ENCODE data around the gene PACC1.

Gene PACC1

DNA sequence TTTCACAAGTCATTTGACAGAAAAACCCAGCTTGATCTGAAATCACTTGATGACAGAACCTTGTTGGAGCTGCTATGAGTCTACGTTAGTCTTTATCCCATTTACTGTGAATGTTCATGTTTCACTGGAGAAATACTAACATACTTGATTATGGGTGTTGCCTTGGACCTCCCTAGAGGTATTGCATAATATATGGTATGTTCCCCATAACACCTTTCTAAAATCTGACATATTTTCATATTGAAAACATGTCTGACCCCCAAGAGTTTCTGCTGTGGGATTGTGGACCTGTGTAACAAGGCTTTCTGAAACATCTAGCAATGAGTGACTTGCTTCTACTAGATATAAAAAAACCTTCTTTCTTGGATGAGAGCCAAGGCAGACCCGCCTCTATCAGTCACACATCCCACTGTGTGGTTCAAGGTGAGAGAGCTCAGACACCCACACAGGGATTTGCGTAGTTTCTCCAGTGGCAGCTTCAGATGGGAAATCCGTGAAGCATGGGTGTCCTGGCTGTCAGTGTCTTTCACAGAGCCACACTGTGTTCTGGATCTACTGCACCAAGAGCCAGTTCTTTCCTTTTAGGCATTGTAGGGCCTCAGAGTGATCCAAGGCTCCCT is 22.6 kb upstream of the PACC1 start:
- H3K4me3 ChIP-seq (ENCODE audit: low read depth in 1 of 2, low read length in 2 of 2), result no peak overlapping the region
- no peaks in the 10 kb centered on the region for H3K27me3 ChIP-seq (ENCODE audit: insufficient read depth, low read length, poor library complexity)
- ATAC-seq (ENCODE audit: insufficient read depth, low read depth), result no peak
- H4K20me1 ChIP-seq (ENCODE audit: insufficient read depth, low read length), result peaks cover 7% of the 10 kb centered on the region; the same call in 1 of the 2 replicates
- H3K9me3 ChIP-seq (ENCODE audit: insufficient read depth, low read length, severe bottlenecking), result no peaks in the 10 kb centered on the region
- no peak overlapping the region for H2AFZ ChIP-seq (ENCODE audit: low read depth, low read length)
- peaks cover 21% of the 10 kb centered on the region for H3K4me1 ChIP-seq (ENCODE audit: insufficient read depth, low read length)
- H3K79me2 ChIP-seq (ENCODE audit: insufficient read depth, low read length), result peaks cover 60% of the 10 kb centered on the region
- H3K4me2 ChIP-seq (ENCODE audit: insufficient read depth, low read length), result no peak overlapping the region
- TF ChIP-seq EZH2 (IDR thresholded peaks at IDR 0.05; ENCODE audit: borderline replicate concordance, low read depth, low read length, severe bottlenecking), result no peak
- TF ChIP-seq, protein P1, sequence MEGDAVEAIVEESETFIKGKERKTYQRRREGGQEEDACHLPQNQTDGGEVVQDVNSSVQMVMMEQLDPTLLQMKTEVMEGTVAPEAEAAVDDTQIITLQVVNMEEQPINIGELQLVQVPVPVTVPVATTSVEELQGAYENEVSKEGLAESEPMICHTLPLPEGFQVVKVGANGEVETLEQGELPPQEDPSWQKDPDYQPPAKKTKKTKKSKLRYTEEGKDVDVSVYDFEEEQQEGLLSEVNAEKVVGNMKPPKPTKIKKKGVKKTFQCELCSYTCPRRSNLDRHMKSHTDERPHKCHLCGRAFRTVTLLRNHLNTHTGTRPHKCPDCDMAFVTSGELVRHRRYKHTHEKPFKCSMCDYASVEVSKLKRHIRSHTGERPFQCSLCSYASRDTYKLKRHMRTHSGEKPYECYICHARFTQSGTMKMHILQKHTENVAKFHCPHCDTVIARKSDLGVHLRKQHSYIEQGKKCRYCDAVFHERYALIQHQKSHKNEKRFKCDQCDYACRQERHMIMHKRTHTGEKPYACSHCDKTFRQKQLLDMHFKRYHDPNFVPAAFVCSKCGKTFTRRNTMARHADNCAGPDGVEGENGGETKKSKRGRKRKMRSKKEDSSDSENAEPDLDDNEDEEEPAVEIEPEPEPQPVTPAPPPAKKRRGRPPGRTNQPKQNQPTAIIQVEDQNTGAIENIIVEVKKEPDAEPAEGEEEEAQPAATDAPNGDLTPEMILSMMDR (IDR thresholded peaks at IDR 0.05; ENCODE audit: borderline replicate concordance, extremely low read depth, low read length, poor library complexity, severe bottlenecking), result no peak
- no peak overlapping the region for H3K9ac ChIP-seq (ENCODE audit: low read depth, low read length)
- DNase-seq, result no peak
- H3K27ac ChIP-seq (ENCODE audit: low read length), result no peak overlapping the region
- H3K36me3 ChIP-seq (ENCODE audit: insufficient read depth, low read length), result no peaks in the 10 kb centered on the region

DNA sequence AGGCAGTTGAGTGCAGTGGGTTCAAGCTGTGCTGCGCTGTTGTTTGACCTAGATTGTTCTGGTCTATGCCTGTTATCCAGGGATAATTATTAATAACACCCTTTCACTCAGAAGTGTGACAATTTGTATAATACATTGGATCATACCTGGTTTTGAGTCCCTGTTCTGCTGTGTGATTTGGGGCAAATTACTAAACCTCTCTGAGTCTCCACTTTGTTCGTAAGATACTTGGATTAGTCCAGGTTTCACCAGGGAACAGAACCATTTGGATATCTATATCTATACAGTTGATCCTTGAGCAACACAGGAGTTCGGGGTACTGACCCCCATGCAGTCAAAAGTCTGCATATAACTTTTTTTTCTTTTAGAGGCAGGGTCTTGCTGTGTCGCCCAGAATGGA is 20.3 kb upstream of the PACC1 start:
- no peak overlapping the region for H3K4me3 ChIP-seq (ENCODE audit: low read depth in 1 of 2, low read length in 2 of 2)
- H3K36me3 ChIP-seq (ENCODE audit: insufficient read depth, low read length), result no peaks in the 10 kb centered on the region
- no peaks in the 10 kb centered on the region for H3K27me3 ChIP-seq (ENCODE audit: insufficient read depth, low read length, poor library complexity)
- H3K27ac ChIP-seq (ENCODE audit: low read length), result no peak overlapping the region
- peak overlapping the region; percentile 88; the same call in 1 of the 2 replicates for H3K4me2 ChIP-seq (ENCODE audit: insufficient read depth, low read length)
- no peaks in the 10 kb centered on the region for H3K9me3 ChIP-seq (ENCODE audit: insufficient read depth, low read length, severe bottlenecking)
- DNase-seq (no peak), ATAC-seq (ENCODE audit: insufficient read depth, low read depth) (no peak)
- H4K20me1 ChIP-seq (ENCODE audit: insufficient read depth, low read length), result no peaks in the 10 kb centered on the region
- no peak overlapping the region for H2AFZ ChIP-seq (ENCODE audit: low read depth, low read length)
- no peak overlapping the region for H3K9ac ChIP-seq (ENCODE audit: low read depth, low read length)
- peaks cover 50% of the 10 kb centered on the region for H3K79me2 ChIP-seq (ENCODE audit: insufficient read depth, low read length)
- TF ChIP-seq, protein P1 (IDR thresholded peaks at IDR 0.05; ENCODE audit: borderline replicate concordance, extremely low read depth, low read length, poor library complexity, severe bottlenecking), result no peak
- no peak for TF ChIP-seq EZH2 (IDR thresholded peaks at IDR 0.05; ENCODE audit: borderline replicate concordance, low read depth, low read length, severe bottlenecking)
- H3K4me1 ChIP-seq (ENCODE audit: insufficient read depth, low read length), result peaks cover 24% of the 10 kb centered on the region

DNA sequence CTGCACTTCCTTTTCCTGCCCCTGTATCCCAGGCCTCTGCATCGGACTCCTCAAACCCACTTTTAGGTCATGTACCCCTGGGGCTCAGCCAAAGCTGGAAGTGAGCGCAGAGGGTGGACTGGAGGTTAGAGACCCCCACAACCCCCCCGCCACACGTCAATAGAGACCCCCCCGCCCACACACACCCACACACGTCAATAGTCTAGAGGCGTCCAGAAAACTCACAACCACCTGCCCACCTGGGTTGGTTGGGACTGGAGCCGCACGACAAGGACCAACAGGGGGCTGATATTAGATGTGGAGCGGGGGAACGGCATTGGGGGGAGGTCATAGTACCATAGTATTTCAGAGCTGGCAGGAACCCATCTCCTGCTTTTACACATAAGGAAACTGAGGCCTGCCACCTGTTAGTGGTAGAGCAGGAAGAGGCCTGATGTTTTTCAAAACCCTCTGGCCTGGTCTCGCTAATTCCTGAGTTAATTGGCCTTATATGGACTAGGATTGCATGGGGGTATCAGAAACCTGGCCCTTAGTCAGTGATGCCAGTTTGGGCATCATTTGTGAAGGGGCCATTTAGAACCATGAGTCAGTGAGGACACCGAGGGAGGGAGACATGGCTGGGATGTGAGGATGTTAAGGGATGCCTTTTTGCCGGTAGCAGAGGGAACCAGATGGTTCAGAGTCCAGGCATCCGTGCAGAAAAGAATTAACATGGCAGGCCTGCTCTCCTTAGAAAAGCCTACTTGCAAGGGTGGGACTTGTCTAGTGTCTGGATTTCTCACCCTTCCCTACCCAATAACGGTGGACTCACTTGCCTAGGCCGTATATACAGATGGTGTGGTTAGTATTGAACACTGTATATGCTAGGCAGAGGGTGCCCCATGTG is 19.1 kb upstream of the PACC1 start:
- peak overlapping the region; percentile 44; the same call in 1 of the 2 replicates for H3K27ac ChIP-seq (ENCODE audit: low read length)
- H4K20me1 ChIP-seq (ENCODE audit: insufficient read depth, low read length), result no peaks in the 10 kb centered on the region

More for the DNA sequence above, 19.1 kb upstream of the PACC1 start:
- no peak for ATAC-seq (ENCODE audit: insufficient read depth, low read depth)
- Histone ChIP-seq H3K27me3 (ENCODE audit: insufficient read depth, low read length, poor library complexity) (no peaks in the 10 kb centered on the region), H3K4me3 (ENCODE audit: low read depth in 1 of 2, low read length in 2 of 2) (peak overlapping the region; percentile 68 to 73; a peak in 3 of 4 replicates), H2AFZ (ENCODE audit: low read depth, low read length) (peak overlapping the region; percentile 81), H3K4me2 (ENCODE audit: insufficient read depth, low read length) (peak overlapping the region; percentile 88), H3K79me2 (ENCODE audit: insufficient read depth, low read length) (peaks cover 47% of the 10 kb centered on the region), H3K9me3 (ENCODE audit: insufficient read depth, low read length, severe bottlenecking) (no peaks in the 10 kb centered on the region), H3K4me1 (ENCODE audit: insufficient read depth, low read length) (peaks cover 24% of the 10 kb centered on the region), H3K36me3 (ENCODE audit: insufficient read depth, low read length) (no peaks in the 10 kb centered on the region), H3K9ac (ENCODE audit: low read depth, low read length) (peak overlapping the region; percentile 81)
- TF ChIP-seq, protein P1 (IDR thresholded peaks at IDR 0.05; ENCODE audit: borderline replicate concordance, extremely low read depth, low read length, poor library complexity, severe bottlenecking), result no peak
- DNase-seq, result no peak
